T-helper 17 cell (primary cell): ENCODE data around the gene ZBTB11. TPM values are rescaled to one million over a fixed set of nuclear protein-coding genes. Genes with fewer than 3 reads are reported as not detected.
"Not testable (repeated sequence)": the region's sequence is repeated elsewhere in the genome, so short reads cannot be mapped to it uniquely, and the experiment has no call there.

Experiments
- ATAC-seq: fragments of 150-1000 bp; cut with Tn5 transposase; 2 replicates; pipeline ENCODE4 v1.10.0; 2021; ENCODE audit warnings: mild to moderate bottlenecking, moderate library complexity
- DNase-seq, 3 donors: peaks; one replicate each; pipeline versions ENCODE4 v3.0.0 to v3.0.0-alpha.2; 2020 to 2021
- H3K9me3 ChIP-seq: one replicate; pipeline ENCODE4 v1.7.0; 2013; ENCODE audit warnings: low read length, mild to moderate bottlenecking; ENCODE audit not compliant: control insufficient read depth, poor library complexity, severe bottlenecking
- H3K27ac Mint-ChIP-seq: one replicate; pipeline ENCODE4 v1.8.0; 2022; ENCODE audit warnings: mild to moderate bottlenecking, moderate library complexity, mixed read lengths
- H3K27me3 Mint-ChIP-seq: one replicate; pipeline ENCODE4 v1.8.0; 2022; ENCODE audit warnings: mixed read lengths
- H3K36me3 Mint-ChIP-seq: one replicate; pipeline ENCODE4 v1.8.0; 2022; ENCODE audit warnings: low read depth, mixed read lengths
- H3K4me1 Mint-ChIP-seq: one replicate; pipeline ENCODE4 v1.8.0; 2022; ENCODE audit warnings: mild to moderate bottlenecking, mixed read lengths
- H3K4me3 Mint-ChIP-seq: one replicate; pipeline ENCODE4 v1.8.0; 2022; ENCODE audit warnings: mild to moderate bottlenecking, moderate library complexity, mixed read lengths
- total RNA-seq, 4 donors: library from RNA in 2 of 4; stranded (reverse) in 2 of 4; gene quantifications; one replicate each; pipeline ENCODE4 v1.2.3 and lab custom pipeline; 2022 to 2026

Gene ZBTB11
- total RNA-seq, 2 donors from 2014 or later, result 65.2 to 77.2 TPM

DNA sequence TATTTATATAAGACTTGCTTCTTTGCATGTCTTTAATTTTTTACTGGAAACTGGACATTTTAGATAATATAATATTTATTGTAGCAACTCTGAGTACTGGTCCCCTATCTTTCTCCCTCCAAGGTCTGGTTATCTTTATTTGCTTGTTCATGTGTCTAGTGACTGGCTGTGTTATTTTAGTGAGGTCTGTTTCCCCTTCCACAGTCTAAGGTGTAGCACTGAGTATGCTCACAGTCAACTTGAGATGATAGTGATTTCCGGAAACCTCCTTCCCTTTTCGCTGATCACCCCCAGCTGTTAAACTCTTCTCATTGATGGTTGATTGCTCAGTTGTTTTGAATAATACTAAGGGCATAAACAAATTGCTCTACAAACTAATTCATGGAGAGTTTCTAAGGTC is 65.9 kb downstream of the ZBTB11 start:
- no peak for ATAC-seq
- H3K27ac Mint-ChIP-seq, result no peak overlapping the region
- DNase-seq, result no peak

DNA sequence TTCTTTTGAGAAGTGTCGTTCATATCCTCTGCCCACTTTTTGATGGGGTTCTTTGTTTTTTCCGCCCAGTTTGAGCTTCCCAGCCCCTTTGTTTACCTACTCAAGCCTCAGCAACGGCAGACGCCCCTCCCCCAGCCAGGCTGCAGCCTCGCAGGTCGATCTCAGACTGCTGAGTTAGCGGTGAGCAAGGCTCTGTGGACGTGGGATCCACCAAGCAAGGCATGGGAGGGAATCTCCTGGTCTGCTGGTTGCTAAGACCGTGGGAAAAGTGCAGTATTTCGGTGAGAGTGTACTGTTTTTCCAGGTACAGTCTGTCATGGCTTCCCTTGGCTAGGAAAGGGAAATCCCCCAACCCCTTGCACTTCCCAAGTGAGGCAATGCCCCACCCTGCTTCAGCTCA is 71.5 kb downstream of the ZBTB11 start:
- not testable (repeated sequence) for H3K4me3 Mint-ChIP-seq, ATAC-seq, H3K9me3 ChIP-seq, H3K36me3 Mint-ChIP-seq, DNase-seq, H3K4me1 Mint-ChIP-seq, H3K27me3 Mint-ChIP-seq, H3K27ac Mint-ChIP-seq

More for the DNA sequence above, 65.9 kb downstream of the ZBTB11 start:
- no peaks in the 10 kb centered on the region for H3K27me3 Mint-ChIP-seq
- H3K9me3 ChIP-seq, result no peaks in the 10 kb centered on the region
- no peaks in the 10 kb centered on the region for H3K4me1 Mint-ChIP-seq
- H3K36me3 Mint-ChIP-seq, result no peaks in the 10 kb centered on the region
- no peak overlapping the region for H3K4me3 Mint-ChIP-seq

DNA sequence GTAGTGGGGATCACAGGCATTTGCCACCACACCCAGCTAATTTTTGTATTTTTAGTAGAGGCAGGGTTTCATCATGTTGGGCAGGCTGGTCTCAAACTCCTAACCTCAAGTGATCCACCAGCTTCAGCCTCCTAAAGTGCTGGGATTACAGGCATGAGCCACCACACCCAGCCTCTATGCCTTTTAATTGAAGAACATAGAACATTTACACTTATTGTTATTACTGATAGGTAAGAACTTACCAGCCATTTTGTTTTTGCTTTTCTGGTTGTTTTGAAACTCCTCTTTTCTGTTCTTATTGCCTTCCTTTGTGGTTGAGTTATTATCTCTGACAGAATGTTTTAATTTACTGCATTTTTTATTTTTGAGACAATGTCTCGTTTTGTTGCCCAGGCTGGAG is 73.7 kb downstream of the ZBTB11 start:
- no peak overlapping the region for H3K27ac Mint-ChIP-seq
- H3K4me3 Mint-ChIP-seq, result no peak overlapping the region
- no peak for DNase-seq
- no peak for ATAC-seq
- H3K4me1 Mint-ChIP-seq, result peaks cover 11% of the 10 kb centered on the region
- no peaks in the 10 kb centered on the region for H3K9me3 ChIP-seq
- no peaks in the 10 kb centered on the region for H3K36me3 Mint-ChIP-seq
- no peaks in the 10 kb centered on the region for H3K27me3 Mint-ChIP-seq

DNA sequence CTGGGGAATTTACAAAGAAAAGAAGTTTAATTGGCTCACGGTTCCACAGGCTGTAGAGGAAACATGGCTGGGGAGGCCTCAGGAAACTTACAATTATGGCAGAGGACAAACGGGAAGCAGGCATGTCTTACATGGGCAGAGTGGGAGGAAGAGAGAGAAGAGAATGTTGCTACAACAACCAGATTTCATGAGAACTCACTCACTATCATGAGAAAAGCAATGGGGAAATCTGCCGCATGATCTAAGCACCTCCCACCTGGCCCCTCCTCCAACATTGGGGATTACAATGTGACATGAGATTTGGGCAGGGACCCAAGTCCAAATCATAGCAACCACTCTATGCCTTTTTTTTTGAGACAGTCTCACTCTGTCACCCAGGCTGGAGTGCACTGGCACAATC is 74.2 kb downstream of the ZBTB11 start:
- DNase-seq, result no peak
- H3K27me3 Mint-ChIP-seq, result no peaks in the 10 kb centered on the region
- peak overlapping the region; percentile 19 for H3K27ac Mint-ChIP-seq
- no peak for ATAC-seq
- H3K4me1 Mint-ChIP-seq, result peaks cover 12% of the 10 kb centered on the region
- H3K9me3 ChIP-seq, result no peaks in the 10 kb centered on the region
- no peaks in the 10 kb centered on the region for H3K36me3 Mint-ChIP-seq
- H3K4me3 Mint-ChIP-seq, result no peak overlapping the region

Other genes starting within 250 kb of the ZBTB11 start
- 10 to 100 TPM; 39.0 to 48.3 TPM for gene SENP7, start 163.9 kb downstream of the ZBTB11 start, total RNA-seq
- gene TRMT10C, start 115.3 kb downstream of the ZBTB11 start, total RNA-seq, result 10 to 100 TPM; 27.8 to 29.5 TPM
- 100 to 1,000 TPM; 138 to 150 TPM for gene PCNP, start 103.0 kb downstream of the ZBTB11 start, total RNA-seq
- 1,000 to 10,000 TPM; 1,360 to 1,402 TPM for gene RPL24, start 9.6 kb upstream of the ZBTB11 start, total RNA-seq
- 10 to 100 TPM; 10.4 to 11.1 TPM for gene CEP97, start 47.5 kb upstream of the ZBTB11 start, total RNA-seq
- gene NXPE3, start 102.1 kb upstream of the ZBTB11 start, total RNA-seq, result 10 to 100 TPM; 30.6 to 31.7 TPM
- gene NFKBIZ, start 172.4 kb upstream of the ZBTB11 start, total RNA-seq, result 100 to 1,000 TPM; 682 to 814 TPM